HepG2 (cell line): ENCODE results near the gene PACS1. TPM values are rescaled to one million over a fixed set of nuclear protein-coding genes. Genes with fewer than 3 reads are reported as not detected.
A peak's percentile ranks its signal among the peaks of the same experiment; 100 is the strongest.

Experiments used
- ARNT2 ChIP-seq: sonication (generic); formaldehyde crosslinking; IDR thresholded peaks from 2 replicates; pipeline ENCODE4 v1.8.0; 2022; ENCODE audit warnings: mild to moderate bottlenecking, low read depth, missing genetic modification reagents, moderate library complexity
- FOXC1 ChIP-seq: sonication (generic); formaldehyde crosslinking; IDR thresholded peaks from 2 replicates; pipeline ENCODE4 v1.8.0; 2022; ENCODE audit warnings: mild to moderate bottlenecking, missing genetic modification reagents, borderline replicate concordance
- FOXK2 ChIP-seq: fragments of 450-650 bp; IDR thresholded peaks from 2 replicates; pipeline ENCODE4 v1.6.1; 2016
- GABPA ChIP-seq, 2 experiments: IDR thresholded peaks; 2 replicates each; pipeline ENCODE4 v1.6.1; 2011 to 2016; ENCODE audit warnings: low read depth in 2 of 2, low read length in 1 of 2, missing biosample characterization in 1 of 2, missing genetic modification characterization in 1 of 2
- IKZF1 ChIP-seq: fragments of 450-650 bp; IDR thresholded peaks from 2 replicates; pipeline ENCODE4 v1.7.1; 2016
- ISX ChIP-seq: sonication (generic); formaldehyde crosslinking; conservative IDR thresholded peaks from 2 replicates; pipeline ENCODE4 v1.5.0; 2020; ENCODE audit warnings: missing genetic modification reagents
- JARID2 ChIP-seq: sonication (generic); formaldehyde crosslinking; IDR thresholded peaks from 2 replicates; pipeline ENCODE4 v1.8.1; 2023; ENCODE audit warnings: missing genetic modification reagents, inconsistent platforms; ENCODE audit not compliant: insufficient replicate concordance
- KAT8 ChIP-seq: IDR thresholded peaks from 2 replicates; pipeline ENCODE4 v1.6.1; 2016; ENCODE audit warnings: missing genetic modification reagents, missing compliant biosample characterization
- KDM5A ChIP-seq: fragments of 200-600 bp; sonication (generic); IDR thresholded peaks from 2 replicates; pipeline ENCODE4 v1.7.0; 2018; ENCODE audit warnings: antibody characterized with exemption, mild to moderate bottlenecking, low read length, borderline replicate concordance
- MED13 ChIP-seq: sonication (generic); formaldehyde crosslinking; IDR thresholded peaks from 2 replicates; pipeline ENCODE4 v1.5.0; 2020; ENCODE audit warnings: missing genetic modification reagents
- ONECUT2 ChIP-seq: sonication (generic); formaldehyde crosslinking; IDR thresholded peaks from 2 replicates; pipeline ENCODE4 v1.4.0; 2020; ENCODE audit warnings: missing genetic modification reagents
- PITX1 ChIP-seq: sonication (generic); formaldehyde crosslinking; IDR thresholded peaks from 2 replicates; pipeline ENCODE4 v1.5.1; 2020; ENCODE audit warnings: mild to moderate bottlenecking, missing genetic modification reagents
- RAD51 ChIP-seq: fragments of 450-650 bp; IDR thresholded peaks from 2 replicates; pipeline ENCODE4 v1.6.1; 2016; ENCODE audit warnings: borderline replicate concordance
- TEAD2 ChIP-seq: sonication (generic); formaldehyde crosslinking; IDR thresholded peaks from 2 replicates; pipeline ENCODE4 v1.9.0; 2021; ENCODE audit warnings: missing genetic modification reagents
- TOE1 ChIP-seq: sonication (generic); formaldehyde crosslinking; IDR thresholded peaks from 2 replicates; pipeline ENCODE4 v1.4.0; 2020; ENCODE audit warnings: mild to moderate bottlenecking, missing genetic modification reagents
- ZMYM2 ChIP-seq: sonication (generic); formaldehyde crosslinking; IDR thresholded peaks from 2 replicates; pipeline ENCODE4 v1.8.0; 2022; ENCODE audit warnings: mild to moderate bottlenecking, missing genetic modification reagents
- ZNF143 ChIP-seq: sonication (generic); formaldehyde crosslinking; IDR thresholded peaks from 2 replicates; pipeline ENCODE4 v1.4.0; 2020; ENCODE audit warnings: missing genetic modification reagents
- ZNF205 ChIP-seq: IDR thresholded peaks from 2 replicates; pipeline ENCODE4 v1.6.1; 2018; ENCODE audit warnings: missing biosample characterization, missing genetic modification reagents
- ZNF260 ChIP-seq: sonication (generic); formaldehyde crosslinking; IDR thresholded peaks from 2 replicates; pipeline ENCODE4 v1.4.0; 2020; ENCODE audit warnings: missing genetic modification reagents, low read depth, mild to moderate bottlenecking, borderline replicate concordance
- ZNF296 ChIP-seq: sonication (generic); formaldehyde crosslinking; conservative IDR thresholded peaks from 2 replicates; pipeline ENCODE4 v1.5.0; 2020; ENCODE audit warnings: mild to moderate bottlenecking, missing genetic modification reagents
- ZNF350 ChIP-seq: sonication (generic); formaldehyde crosslinking; IDR thresholded peaks from 2 replicates; pipeline ENCODE4 v1.4.0; 2020; ENCODE audit warnings: mild to moderate bottlenecking, low read depth, missing genetic modification reagents, borderline replicate concordance
- ZNF501 ChIP-seq: sonication (generic); formaldehyde crosslinking; IDR thresholded peaks from 2 replicates; pipeline ENCODE4 v1.5.1; 2020; ENCODE audit warnings: mild to moderate bottlenecking, moderate library complexity, missing genetic modification reagents
- ZNF598 ChIP-seq: sonication (generic); formaldehyde crosslinking; IDR thresholded peaks from 2 replicates; pipeline ENCODE4 v1.5.1; 2020; ENCODE audit warnings: mild to moderate bottlenecking, missing genetic modification reagents, borderline replicate concordance
- ZNF614 ChIP-seq: IDR thresholded peaks from 2 replicates; pipeline ENCODE4 v1.6.1; 2018; ENCODE audit warnings: missing biosample characterization, missing genetic modification reagents, inconsistent platforms, borderline replicate concordance
- ZNF644 ChIP-seq: IDR thresholded peaks from 2 replicates; pipeline ENCODE4 v1.6.1; 2016; ENCODE audit warnings: low read depth
- ZNF761 ChIP-seq: sonication (generic); formaldehyde crosslinking; conservative IDR thresholded peaks from 2 replicates; pipeline ENCODE4 v1.4.0; 2020; ENCODE audit warnings: mild to moderate bottlenecking, missing genetic modification reagents
- ZNF839 ChIP-seq: sonication (generic); formaldehyde crosslinking; IDR thresholded peaks from 2 replicates; pipeline ENCODE4 v1.4.0; 2020; ENCODE audit warnings: missing genetic modification reagents, mild to moderate bottlenecking, borderline replicate concordance
- polyA plus RNA-seq, 8 experiments: library from polyadenylated mRNA; depleted of rRNA in 3 of 8; stranded (reverse) in 7 of 8; unstranded in 1 of 8; fragments of >200 nt; fragmentation: Illumina TruSeq in 4 of 8; extraction: Trizol in 4 of 8; gene quantifications; 2 replicates each; pipeline versions ENCODE4 v1.2.1 to v1.2.3, GENCODE V29; 2011 to 2016; ENCODE audit warnings: low read depth in 4 of 8, missing spikeins in 1 of 8, mixed read lengths in 1 of 8; ENCODE audit not compliant: insufficient read depth in 1 of 8
- total RNA-seq, 5 experiments: library from RNA; depleted of rRNA; stranded (reverse); fragments of >200 nt; fragmentation: Illumina TruSeq; extraction: Trizol; gene quantifications; 2 replicates each; pipeline ENCODE4 v1.2.3, GENCODE V29; 2016; ENCODE audit warnings: low read depth in 1 of 5
- TF ChIP-seq, protein P1 (sequence below): sonication (generic); formaldehyde crosslinking; IDR thresholded peaks from 2 replicates; pipeline ENCODE4 v1.4.0; 2020; ENCODE audit warnings: mild to moderate bottlenecking, missing genetic modification reagents
- TF ChIP-seq, protein P2 (sequence below): sonication (generic); formaldehyde crosslinking; IDR thresholded peaks from 2 replicates; pipeline ENCODE4 v1.8.1; 2023; ENCODE audit warnings: mild to moderate bottlenecking, inconsistent platforms, moderate library complexity, missing genetic modification reagents, borderline replicate concordance

PACS1 gene
- total and polyA plus RNA-seq, 2 of the 13 experiments (the other 11 are each of a cell fraction or from before 2014, with no cell fraction given): 7.6 to 8.6 TPM

DNA sequence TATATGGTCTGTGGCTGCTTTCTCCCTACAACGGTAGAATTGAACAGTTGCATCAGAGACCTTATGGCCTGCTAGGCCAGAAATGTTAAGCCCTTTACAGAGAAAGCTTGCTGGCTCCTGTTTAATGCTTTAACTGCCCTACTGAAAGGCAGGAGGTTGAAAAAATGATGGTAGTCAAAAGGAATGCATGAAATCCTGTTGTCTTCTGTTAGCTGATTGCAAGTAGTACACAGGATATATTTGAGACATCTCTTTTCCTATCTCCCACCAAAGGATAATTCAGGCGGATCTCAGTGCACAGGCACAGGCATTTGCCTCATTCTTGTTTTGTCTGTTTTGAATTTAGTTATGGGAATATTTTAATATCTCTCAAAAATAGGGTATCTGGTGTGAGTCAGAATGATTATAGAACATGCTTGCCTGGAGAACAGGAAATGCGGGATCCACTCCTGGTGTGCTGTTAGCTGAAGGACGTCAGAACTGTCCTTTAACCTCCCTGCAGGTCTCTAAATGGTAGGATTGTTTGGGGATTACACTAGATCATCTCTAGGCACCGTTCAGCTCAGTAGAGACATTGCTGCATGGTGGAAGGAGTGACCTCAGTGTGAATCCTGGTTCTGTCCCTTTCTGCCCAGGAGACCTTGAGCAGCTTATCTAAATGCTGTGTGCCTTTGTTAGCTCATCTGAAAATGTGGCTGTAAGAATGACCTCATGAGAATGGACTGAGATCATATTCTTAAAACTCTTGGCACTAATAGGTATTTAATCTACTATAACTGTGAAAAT lies 49.5 kb downstream of the PACS1 start (continued):
- no peak for TF ChIP-seq GABPA (IDR thresholded peaks at IDR 0.05; ENCODE audit: low read depth, low read length)
- TF ChIP-seq GABPA (CRISPR knock-in tag; IDR thresholded peaks at IDR 0.05; ENCODE audit: low read depth): no peak
- TF ChIP-seq KAT8: no peak
- TF ChIP-seq ZMYM2 (CRISPR knock-in tag): no peak; the same call in 1 of the 2 replicates
- TF ChIP-seq IKZF1: no peak
- TF ChIP-seq ZNF350 (CRISPR knock-in tag): no peak
- TF ChIP-seq ZNF839: no peak
- TF ChIP-seq JARID2 (CRISPR knock-in tag): no peak
- TF ChIP-seq, protein P1, sequence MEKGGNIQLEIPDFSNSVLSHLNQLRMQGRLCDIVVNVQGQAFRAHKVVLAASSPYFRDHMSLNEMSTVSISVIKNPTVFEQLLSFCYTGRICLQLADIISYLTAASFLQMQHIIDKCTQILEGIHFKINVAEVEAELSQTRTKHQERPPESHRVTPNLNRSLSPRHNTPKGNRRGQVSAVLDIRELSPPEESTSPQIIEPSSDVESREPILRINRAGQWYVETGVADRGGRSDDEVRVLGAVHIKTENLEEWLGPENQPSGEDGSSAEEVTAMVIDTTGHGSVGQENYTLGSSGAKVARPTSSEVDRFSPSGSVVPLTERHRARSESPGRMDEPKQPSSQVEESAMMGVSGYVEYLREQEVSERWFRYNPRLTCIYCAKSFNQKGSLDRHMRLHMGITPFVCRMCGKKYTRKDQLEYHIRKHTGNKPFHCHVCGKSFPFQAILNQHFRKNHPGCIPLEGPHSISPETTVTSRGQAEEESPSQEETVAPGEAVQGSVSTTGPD (CRISPR knock-in tag): no peak
- no peak for TF ChIP-seq ARNT2 (CRISPR knock-in tag)
- no peak for TF ChIP-seq FOXC1 (CRISPR knock-in tag)
- no peak for TF ChIP-seq RAD51
- TF ChIP-seq ONECUT2 (CRISPR knock-in tag): no peak
- no peak for TF ChIP-seq ZNF761 (CRISPR knock-in tag)
- no peak for TF ChIP-seq KDM5A
- TF ChIP-seq ZNF205 (CRISPR knock-in tag): no peak
- no peak for TF ChIP-seq FOXK2
- TF ChIP-seq ZNF501: 0 out of 2 replicates have a peak, but pooled peaks have one; percentile 43
- TF ChIP-seq ZNF598 (CRISPR knock-in tag): no peak
- peak; percentile 82 for TF ChIP-seq PITX1 (CRISPR knock-in tag)
- no peak for TF ChIP-seq TEAD2 (CRISPR knock-in tag)
- peak; percentile 65; the same call in 1 of the 2 replicates for TF ChIP-seq ZNF644 (CRISPR knock-in tag)
- no peak for TF ChIP-seq ZNF143
- TF ChIP-seq TOE1: no peak
- no peak for TF ChIP-seq ISX (CRISPR knock-in tag)
- TF ChIP-seq, protein P2, sequence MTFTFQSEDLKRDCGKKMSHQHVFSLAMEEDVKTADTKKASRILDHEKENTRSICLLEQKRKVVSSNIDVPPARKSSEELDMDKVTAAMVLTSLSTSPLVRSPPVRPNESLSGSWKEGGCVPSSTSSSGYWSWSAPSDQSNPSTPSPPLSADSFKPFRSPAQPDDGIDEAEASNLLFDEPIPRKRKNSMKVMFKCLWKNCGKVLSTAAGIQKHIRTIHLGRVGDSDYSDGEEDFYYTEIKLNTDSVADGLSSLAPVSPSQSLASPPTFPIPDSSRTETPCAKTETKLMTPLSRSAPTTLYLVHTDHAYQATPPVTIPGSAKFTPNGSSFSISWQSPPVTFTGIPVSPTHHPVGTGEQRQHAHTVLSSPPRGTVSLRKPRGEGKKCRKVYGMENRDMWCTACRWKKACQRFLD (CRISPR knock-in tag): no peak
- TF ChIP-seq ZNF296: no peak
- no peak for TF ChIP-seq ZNF260 (CRISPR knock-in tag)
- TF ChIP-seq MED13 (CRISPR knock-in tag): no peak
- TF ChIP-seq ZNF614 (CRISPR knock-in tag): no peak
